ENCODE results near the gene PIAS2. TPM values are rescaled to one million over a fixed set of nuclear protein-coding genes. Genes with fewer than 3 reads are reported as not detected.
"Not testable (repeated sequence)": the region's sequence is repeated elsewhere in the genome, so short reads cannot be mapped to it uniquely, and the experiment has no call there.

Gene PIAS2
- total and polyA plus RNA-seq, 2 of the 13 experiments (the other 11 are each of a cell fraction or from before 2014, with no cell fraction given): 12.2 to 12.7 TPM

DNA sequence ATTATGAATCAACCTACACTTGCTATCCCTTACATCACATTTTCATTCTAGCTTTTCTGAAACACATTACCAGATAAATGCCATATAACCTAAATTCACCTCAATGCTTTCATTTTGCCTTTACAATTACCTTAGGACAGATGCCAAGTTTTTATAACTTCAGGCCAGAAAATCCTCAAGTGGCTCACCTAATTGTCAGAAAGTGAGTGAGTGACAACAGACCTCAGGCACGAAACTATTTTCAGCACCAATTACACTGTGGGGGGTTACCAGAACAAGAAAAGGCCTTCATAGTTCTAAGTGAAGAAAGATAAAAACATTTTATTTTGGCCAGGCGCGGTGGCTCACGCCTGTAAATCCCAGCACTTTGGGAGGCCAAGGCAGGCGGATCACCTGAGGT, 108.2 kb downstream of the PIAS2 start:
- CTCF ChIA-PET (ENCODE audit: low intra/inter-chr PET ratio, low total read pairs): no interaction called here
- in situ Hi-C loops (cut with HindIII; ENCODE audit: extremely low pct_ligation_motif_present, low pct_unique_long_range_greater_than_20kb) (no loop called here), intact Hi-C loops (cut with micrococcal nuclease; ENCODE audit: unreplicated experiment) (no loop called here)
- Histone ChIP-seq H3K9me3 (ENCODE audit: low read length) (no peaks in the 10 kb centered on the region), H2AFZ (ENCODE audit: low read length) (no peak overlapping the region), H3K4me2 (ENCODE audit: low read depth, low read length) (no peak overlapping the region), H3K9ac (ENCODE audit: insufficient read depth, low read depth, low read length) (no peak overlapping the region), H3K36me3 (replicated peaks in 1 of 2; ENCODE audit: control insufficient read depth in 1 of 2, insufficient read depth in 2 of 2, low read length in 2 of 2) (no peaks in the 10 kb centered on the region), H3K4me1 (ENCODE audit: insufficient read depth, low read length) (no peaks in the 10 kb centered on the region), H3K79me2 (ENCODE audit: insufficient read depth, low read length) (no peaks in the 10 kb centered on the region), H3K27me3 (ENCODE audit: control insufficient read depth in 1 of 2, insufficient read depth in 2 of 2, low read length in 2 of 2) (no peaks in the 10 kb centered on the region), H3K27ac (ENCODE audit: extremely low read length, insufficient read depth, low read length) (no peak overlapping the region), H4K20me1 (ENCODE audit: insufficient read depth, low read length) (no peaks in the 10 kb centered on the region), H3K4me3 (replicated peaks in 1 of 3; ENCODE audit: insufficient read depth in 1 of 3, low read depth in 2 of 3, low read length in 3 of 3) (no peak overlapping the region)
- POLR2A ChIA-PET: no interaction called here
- TF ChIP-seq ZSCAN30 (CRISPR knock-in tag; IDR thresholded peaks at IDR 0.05): no peak
- TF ChIP-seq ZNF709 (CRISPR knock-in tag; IDR thresholded peaks at IDR 0.05): no peak
- DNase-seq (ENCODE audit: low spot score) (no peak), FAIRE-seq (no peak), ATAC-seq (no peak)
- BruUV-seq (replicated peaks): no TSS peak
- 97% methylated on average over 5 of the region's 5 CpGs for WGBS (ENCODE audit: low lambda C conversion rate)

- POLR2A ChIA-PET; H4K20me1 ChIP-seq (ENCODE audit: insufficient read depth, low read length); in situ Hi-C loops (cut with HindIII; ENCODE audit: extremely low pct_ligation_motif_present, low pct_unique_long_range_greater_than_20kb); CTCF ChIA-PET (ENCODE audit: low intra/inter-chr PET ratio, low total read pairs); H3K9me3 ChIP-seq (ENCODE audit: low read length); H3K4me3 ChIP-seq (replicated peaks in 1 of 3; ENCODE audit: insufficient read depth in 1 of 3, low read depth in 2 of 3, low read length in 3 of 3); DNase-seq (ENCODE audit: low spot score); intact Hi-C loops (cut with micrococcal nuclease; ENCODE audit: unreplicated experiment); H3K27me3 ChIP-seq (ENCODE audit: control insufficient read depth in 1 of 2, insufficient read depth in 2 of 2, low read length in 2 of 2); H3K9ac ChIP-seq (ENCODE audit: insufficient read depth, low read depth, low read length); FAIRE-seq; H3K4me2 ChIP-seq (ENCODE audit: low read depth, low read length); BruUV-seq (replicated peaks); H3K79me2 ChIP-seq (ENCODE audit: insufficient read depth, low read length); H3K4me1 ChIP-seq (ENCODE audit: insufficient read depth, low read length); H2AFZ ChIP-seq (ENCODE audit: low read length); H3K36me3 ChIP-seq (replicated peaks in 1 of 2; ENCODE audit: control insufficient read depth in 1 of 2, insufficient read depth in 2 of 2, low read length in 2 of 2); ATAC-seq; H3K27ac ChIP-seq (ENCODE audit: extremely low read length, insufficient read depth, low read length): not testable (repeated sequence)
- whole genome bisulfite sequencing (ENCODE audit: low lambda C conversion rate): 88% methylated on average over 6 of the region's 6 CpGs
Observed at GRCh38 chr18:46795945-46796344, 121.4 kb downstream of the PIAS2 start.

DNA sequence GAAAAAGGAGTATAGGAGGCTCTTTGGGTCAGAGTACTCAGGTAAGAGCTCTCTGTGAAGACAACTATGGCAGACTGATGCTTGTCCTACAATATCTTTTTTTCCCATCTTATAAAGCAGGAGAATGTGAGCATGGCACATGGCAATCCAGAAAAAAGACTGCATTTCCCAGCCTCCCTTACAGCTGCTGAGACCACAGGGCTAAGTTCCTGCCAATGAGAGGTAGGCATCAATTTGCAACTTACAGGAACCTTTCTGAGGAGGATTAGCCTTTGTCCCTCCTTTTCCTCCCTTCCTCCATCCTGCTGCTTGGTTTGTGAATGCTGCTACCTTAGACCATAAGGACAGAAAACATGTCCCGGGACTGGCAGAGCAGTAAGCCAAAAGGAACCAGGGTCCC, 122.7 kb downstream of the PIAS2 start:
- Histone ChIP-seq H3K4me2 (ENCODE audit: low read depth, low read length) (no peak overlapping the region), H3K9ac (ENCODE audit: insufficient read depth, low read depth, low read length) (no peak overlapping the region), H3K27ac (ENCODE audit: extremely low read length, insufficient read depth, low read length) (no peak overlapping the region), H3K4me3 (replicated peaks in 1 of 3; ENCODE audit: insufficient read depth in 1 of 3, low read depth in 2 of 3, low read length in 3 of 3) (no peak overlapping the region), H3K9me3 (ENCODE audit: low read length) (no peaks in the 10 kb centered on the region), H3K36me3 (replicated peaks in 1 of 2; ENCODE audit: control insufficient read depth in 1 of 2, insufficient read depth in 2 of 2, low read length in 2 of 2) (no peaks in the 10 kb centered on the region), H3K79me2 (ENCODE audit: insufficient read depth, low read length) (no peaks in the 10 kb centered on the region), H3K4me1 (ENCODE audit: insufficient read depth, low read length) (no peaks in the 10 kb centered on the region), H3K27me3 (ENCODE audit: control insufficient read depth in 1 of 2, insufficient read depth in 2 of 2, low read length in 2 of 2) (no peaks in the 10 kb centered on the region), H2AFZ (ENCODE audit: low read length) (no peak overlapping the region), H4K20me1 (ENCODE audit: insufficient read depth, low read length) (no peaks in the 10 kb centered on the region)
- 58% methylated on average over 1 of the region's 1 CpG for WGBS (ENCODE audit: low lambda C conversion rate)
- CTCF ChIA-PET (ENCODE audit: low intra/inter-chr PET ratio, low total read pairs): no interaction called here
- no TSS peak for BruUV-seq (replicated peaks)
- DNase-seq (ENCODE audit: low spot score): no peak
- POLR2A ChIA-PET: no interaction called here
- in situ Hi-C loops (cut with HindIII; ENCODE audit: extremely low pct_ligation_motif_present, low pct_unique_long_range_greater_than_20kb): no loop called here
- FAIRE-seq: no peak
- no peak for ATAC-seq
- intact Hi-C loops (cut with micrococcal nuclease; ENCODE audit: unreplicated experiment): no loop called here
- TF ChIP-seq KDM3A (CRISPR knock-in tag; IDR thresholded peaks at IDR 0.05; ENCODE audit: low read depth) (no peak), RFX5 (IDR thresholded peaks at IDR 0.05; ENCODE audit: low read depth, low read length) (no peak), NR2C2 (CRISPR knock-in tag; IDR thresholded peaks at IDR 0.05; ENCODE audit: borderline replicate concordance) (no peak), KLF13 (CRISPR knock-in tag; IDR thresholded peaks at IDR 0.05) (no peak), IRX3 (CRISPR knock-in tag; IDR thresholded peaks at IDR 0.05; ENCODE audit: borderline replicate concordance, low read depth) (no peak), MLX (CRISPR knock-in tag; IDR thresholded peaks at IDR 0.05) (no peak), MTA3 (CRISPR knock-in tag; IDR thresholded peaks at IDR 0.05) (no peak), MIXL1 (CRISPR knock-in tag; IDR thresholded peaks at IDR 0.05) (no peak), SMARCE1 (IDR thresholded peaks at IDR 0.05; ENCODE audit: borderline replicate concordance) (no peak), BRCA1 (CRISPR knock-in tag; IDR thresholded peaks at IDR 0.05) (no peak), TCF12 (IDR thresholded peaks at IDR 0.05) (no peak), TCF12 (CRISPR knock-in tag; IDR thresholded peaks at IDR 0.05) (no peak), HIVEP1 (CRISPR knock-in tag; IDR thresholded peaks at IDR 0.05) (no peak)
